Hepatocyte (in vitro differentiated cells): ENCODE results near the gene TUNAR.

ENCODE experiments used
- CTCF ChIP-seq: fragments of 200-600 bp; sonication (generic); IDR thresholded peaks from 2 replicates; pipeline ENCODE4 v1.5.1; 2016; ENCODE audit warnings: antibody characterized with exemption, mild to moderate bottlenecking; ENCODE audit not compliant: poor library complexity
- EZH2 ChIP-seq: fragments of 200-600 bp; sonication (generic); IDR thresholded peaks from 2 replicates; pipeline ENCODE4 v1.6.1; 2016; ENCODE audit warnings: antibody characterized with exemption, mild to moderate bottlenecking, borderline replicate concordance
- EZH2phosphoT487 ChIP-seq: fragments of 200-600 bp; sonication (generic); IDR thresholded peaks from one replicate; pipeline ENCODE4 v1.6.1; 2018; ENCODE audit warnings: antibody characterized with exemption, mild to moderate bottlenecking, low read depth, moderate library complexity; ENCODE audit not compliant: unreplicated experiment, severe bottlenecking

GRCh38 chr14:95885278-95885677 is 8.6 kb downstream of the TUNAR start:
- TF ChIP-seq CTCF (no peak), EZH2phosphoT487 (no peak), EZH2 (no peak)
